ENCODE results near the gene DUT.
A peak's percentile ranks its signal among the peaks of the same experiment; 100 is the strongest.
"Not testable (repeated sequence)": the region's sequence is repeated elsewhere in the genome, so short reads cannot be mapped to it uniquely, and the experiment has no call there.

DUT gene

GRCh38 chr15:48330855-48331795, at the start of gene DUT:
TSS of gene DUT (plus strand) at chr15:48331429. CDS start at chr15:48331516, 87 bp downstream.
- DNase-seq, result peak; percentile 78

GRCh38 chr15:48281674-48282073, 49.6 kb upstream of the DUT start:
- no peak for DNase-seq

GRCh38 chr15:48282216-48282615, 49.0 kb upstream of the DUT start:
- DNase-seq, result no peak

GRCh38 chr15:48283396-48284145, 47.7 kb upstream of the DUT start:
- no peak for DNase-seq

- no peak for DNase-seq
Measured at GRCh38 chr15:48285329-48286214, 45.7 kb upstream of the DUT start.

- DNase-seq, result no peak
Measured at GRCh38 chr15:48289628-48290027, 41.6 kb upstream of the DUT start.

- no peak for DNase-seq
Measured at GRCh38 chr15:48292458-48292857, 38.8 kb upstream of the DUT start.

GRCh38 chr15:48297668-48298067, 33.6 kb upstream of the DUT start:
- DNase-seq, result no peak

GRCh38 chr15:48298914-48299313, 32.3 kb upstream of the DUT start:
- no peak for DNase-seq

GRCh38 chr15:48300038-48300437, 31.2 kb upstream of the DUT start:
- DNase-seq, result no peak

- DNase-seq, result no peak
Measured at GRCh38 chr15:48304398-48304797, 26.8 kb upstream of the DUT start.

GRCh38 chr15:48306639-48307038, 24.6 kb upstream of the DUT start:
- DNase-seq, result no peak

GRCh38 chr15:48307586-48307985, 23.6 kb upstream of the DUT start:
- DNase-seq, result no peak

- no peak for DNase-seq
Measured at GRCh38 chr15:48309740-48310139, 21.5 kb upstream of the DUT start.

GRCh38 chr15:48313216-48313615, 18.0 kb upstream of the DUT start:
- DNase-seq, result no peak

GRCh38 chr15:48315041-48315440, 16.2 kb upstream of the DUT start:
- DNase-seq, result no peak

- no peak for DNase-seq
Measured at GRCh38 chr15:48317221-48317620, 14.0 kb upstream of the DUT start.

GRCh38 chr15:48318131-48318530, 13.1 kb upstream of the DUT start:
- DNase-seq, result no peak

GRCh38 chr15:48323294-48323693, 7.9 kb upstream of the DUT start:
- no peak for DNase-seq

- no peak for DNase-seq
Measured at GRCh38 chr15:48324949-48325348, 6.3 kb upstream of the DUT start.

GRCh38 chr15:48325400-48325799, 5.8 kb upstream of the DUT start:
- no peak for DNase-seq

GRCh38 chr15:48326180-48326579, 5.0 kb upstream of the DUT start:
- DNase-seq, result not testable (repeated sequence)

All from NK-92 treated with Interleukin-12 subunit alpha and Interleukin-12 subunit beta, amount 100 ng/mL, for 24 hours (cell line).